Naive B cell (primary cell): ENCODE data around the gene SENP2. TPM values are rescaled to one million over a fixed set of nuclear protein-coding genes. Genes with fewer than 3 reads are reported as not detected.
"Not testable (repeated sequence)": the region's sequence is repeated elsewhere in the genome, so short reads cannot be mapped to it uniquely, and the experiment has no call there.

Source experiments
- ATAC-seq, 2 donors: fragments of 150-1000 bp; cut with Tn5 transposase; 2 replicates each; pipeline ENCODE4 v1.10.0; 2021; ENCODE audit warnings: low read depth in 2 of 2, mild to moderate bottlenecking in 2 of 2, moderate library complexity in 2 of 2
- DNase-seq: peaks from one replicate; pipeline ENCODE4 v3.0.0; 2022
- H3K27ac Mint-ChIP-seq, 6 donors: one replicate each; pipeline ENCODE4 v1.8.0; 2020 to 2022; ENCODE audit warnings: mild to moderate bottlenecking in 6 of 6, mixed read lengths in 6 of 6, moderate library complexity in 5 of 6, inconsistent platforms in 2 of 6
- H3K27me3 Mint-ChIP-seq, 3 donors: one replicate each; pipeline ENCODE4 v1.8.0; 2021 to 2022; ENCODE audit warnings: mixed read lengths in 3 of 3, mild to moderate bottlenecking in 1 of 3
- H3K36me3 Mint-ChIP-seq, 2 donors: one replicate each; pipeline ENCODE4 v1.8.0; 2020 to 2022; ENCODE audit warnings: mixed read lengths in 2 of 2, inconsistent platforms in 1 of 2, mild to moderate bottlenecking in 1 of 2
- H3K4me1 Mint-ChIP-seq, 3 donors: one replicate each; pipeline ENCODE4 v1.8.0; 2020 to 2022; ENCODE audit warnings: mixed read lengths in 3 of 3, inconsistent platforms in 1 of 3, mild to moderate bottlenecking in 1 of 3, moderate library complexity in 1 of 3
- H3K4me3 Mint-ChIP-seq, 8 donors: one replicate each; pipeline ENCODE4 v1.8.0; 2020 to 2022; ENCODE audit warnings: mild to moderate bottlenecking in 8 of 8, mixed read lengths in 8 of 8, moderate library complexity in 8 of 8, inconsistent platforms in 2 of 8
- H3K9me3 Mint-ChIP-seq, 7 donors: one replicate each; pipeline ENCODE4 v1.8.0; 2020 to 2022; ENCODE audit warnings: mixed read lengths in 7 of 7, mild to moderate bottlenecking in 5 of 7, inconsistent platforms in 2 of 7, moderate library complexity in 1 of 7
- polyA plus RNA-seq, 6 donors: library from polyadenylated mRNA; unstranded; fragments of 300-500 nt; fragmentation: Illumina TruSeq; gene quantifications; one replicate each; pipeline ENCODE4 v1.2.3, GENCODE V29; 2021; ENCODE audit warnings: low read depth in 6 of 6

The SENP2 gene
- polyA plus RNA-seq, 6 donors from 2014 or later: 19.7 to 36.7 (median 28.0) TPM

DNA sequence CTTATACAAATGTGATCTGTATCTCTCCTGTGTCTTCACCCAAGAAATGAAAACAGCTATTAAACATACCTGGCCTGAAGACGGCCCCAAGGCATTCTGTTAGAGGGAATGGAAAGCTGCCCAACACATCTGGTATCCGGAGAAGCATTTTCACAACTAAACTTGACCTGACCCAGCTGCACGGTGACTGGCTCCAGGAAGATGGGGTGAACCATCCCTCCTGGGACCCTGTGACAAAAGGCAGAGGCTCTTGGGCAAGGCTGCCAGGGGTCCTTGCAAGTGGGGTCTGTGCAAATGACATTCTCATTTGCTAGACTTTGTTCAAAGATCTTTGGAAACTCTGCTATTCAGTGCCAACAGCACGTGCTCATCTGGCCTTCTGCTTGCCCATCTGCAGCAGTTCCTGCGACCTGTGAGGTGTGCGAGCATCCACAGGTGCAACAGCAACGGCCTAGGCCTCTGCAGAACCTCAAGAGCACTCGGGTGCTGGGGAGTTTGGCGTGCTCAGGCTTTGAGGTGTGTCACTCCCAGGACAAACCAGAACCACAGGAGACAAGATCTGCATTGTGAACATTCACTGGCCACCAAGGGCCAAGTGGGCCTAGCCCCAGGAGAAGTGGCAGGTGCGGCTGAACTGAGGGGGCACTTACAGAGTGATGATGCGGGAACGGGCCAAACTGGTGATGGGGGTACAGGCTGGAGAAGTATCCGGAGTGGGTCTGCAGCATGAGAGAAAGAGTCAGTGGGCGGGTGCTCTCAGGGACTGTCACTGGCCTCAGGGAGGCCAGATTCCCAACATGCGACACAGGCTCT is 71.8 kb downstream of the SENP2 start:
- no peaks in the 10 kb centered on the region for H3K36me3 Mint-ChIP-seq
- H3K4me3 Mint-ChIP-seq: no peak overlapping the region
- DNase-seq: no peak
- no peak overlapping the region for H3K27ac Mint-ChIP-seq
- H3K27me3 Mint-ChIP-seq: peaks cover 0 to 4% (median 0%) of the 10 kb centered on the region in 3 donors
- H3K4me1 Mint-ChIP-seq: no peaks in the 10 kb centered on the region
- no peaks in the 10 kb centered on the region for H3K9me3 Mint-ChIP-seq
- no peak for ATAC-seq

DNA sequence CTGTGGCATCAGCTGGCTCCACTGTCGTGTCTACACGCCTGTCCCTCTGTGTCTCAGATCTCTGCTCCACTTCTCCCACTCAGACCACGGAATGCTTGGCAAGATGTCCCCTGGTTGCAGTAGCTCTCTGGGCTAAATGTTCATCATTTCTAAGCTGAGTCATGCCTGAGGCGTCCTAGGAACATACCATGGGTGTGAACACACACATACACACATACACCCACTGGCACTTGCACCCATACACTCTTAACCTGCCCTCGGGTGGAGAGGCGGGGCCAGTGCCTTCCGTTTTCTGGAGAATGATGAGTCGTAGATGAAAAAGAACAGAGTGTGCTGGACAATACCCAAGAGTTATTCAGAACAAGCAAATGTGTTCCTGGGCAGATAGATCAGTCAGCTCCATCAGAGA is 72.4 kb downstream of the SENP2 start:
- no peaks in the 10 kb centered on the region for H3K4me1 Mint-ChIP-seq
- peaks cover 0 to 5% (median 4%) of the 10 kb centered on the region in 3 donors for H3K27me3 Mint-ChIP-seq
- ATAC-seq (no peak), DNase-seq (no peak)
- no peaks in the 10 kb centered on the region for H3K9me3 Mint-ChIP-seq
- H3K36me3 Mint-ChIP-seq: no peaks in the 10 kb centered on the region
- H3K27ac Mint-ChIP-seq: no peak overlapping the region
- H3K4me3 Mint-ChIP-seq: no peak overlapping the region

DNA sequence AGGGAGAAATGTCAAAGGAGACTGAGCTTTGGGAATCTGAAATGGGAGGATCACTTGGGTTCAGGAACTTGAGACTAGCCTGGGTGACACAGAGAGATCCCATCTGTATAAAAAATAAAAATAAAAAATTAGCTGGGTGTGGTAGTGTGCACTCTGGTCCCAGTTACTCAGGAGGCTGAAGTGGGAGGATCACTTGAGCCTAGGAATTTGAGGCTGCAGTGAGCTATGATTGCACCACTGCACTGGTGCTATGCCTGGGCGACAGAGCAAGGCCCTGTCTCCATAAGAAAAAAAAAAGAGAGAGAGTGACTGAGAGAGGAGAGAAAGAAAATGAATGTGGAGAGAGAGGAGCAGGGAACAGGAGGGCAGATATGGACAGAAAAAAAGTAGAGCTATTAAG is 72.8 kb downstream of the SENP2 start:
- peaks cover 0 to 7% (median 4%) of the 10 kb centered on the region in 3 donors for H3K27me3 Mint-ChIP-seq
- no peaks in the 10 kb centered on the region for H3K9me3 Mint-ChIP-seq
- H3K36me3 Mint-ChIP-seq: no peaks in the 10 kb centered on the region
- DNase-seq (no peak), ATAC-seq (no peak)
- no peak overlapping the region for H3K4me3 Mint-ChIP-seq
- no peaks in the 10 kb centered on the region for H3K4me1 Mint-ChIP-seq
- H3K27ac Mint-ChIP-seq: peak overlapping the region in 1 of 6 donors; percentile 81

DNA sequence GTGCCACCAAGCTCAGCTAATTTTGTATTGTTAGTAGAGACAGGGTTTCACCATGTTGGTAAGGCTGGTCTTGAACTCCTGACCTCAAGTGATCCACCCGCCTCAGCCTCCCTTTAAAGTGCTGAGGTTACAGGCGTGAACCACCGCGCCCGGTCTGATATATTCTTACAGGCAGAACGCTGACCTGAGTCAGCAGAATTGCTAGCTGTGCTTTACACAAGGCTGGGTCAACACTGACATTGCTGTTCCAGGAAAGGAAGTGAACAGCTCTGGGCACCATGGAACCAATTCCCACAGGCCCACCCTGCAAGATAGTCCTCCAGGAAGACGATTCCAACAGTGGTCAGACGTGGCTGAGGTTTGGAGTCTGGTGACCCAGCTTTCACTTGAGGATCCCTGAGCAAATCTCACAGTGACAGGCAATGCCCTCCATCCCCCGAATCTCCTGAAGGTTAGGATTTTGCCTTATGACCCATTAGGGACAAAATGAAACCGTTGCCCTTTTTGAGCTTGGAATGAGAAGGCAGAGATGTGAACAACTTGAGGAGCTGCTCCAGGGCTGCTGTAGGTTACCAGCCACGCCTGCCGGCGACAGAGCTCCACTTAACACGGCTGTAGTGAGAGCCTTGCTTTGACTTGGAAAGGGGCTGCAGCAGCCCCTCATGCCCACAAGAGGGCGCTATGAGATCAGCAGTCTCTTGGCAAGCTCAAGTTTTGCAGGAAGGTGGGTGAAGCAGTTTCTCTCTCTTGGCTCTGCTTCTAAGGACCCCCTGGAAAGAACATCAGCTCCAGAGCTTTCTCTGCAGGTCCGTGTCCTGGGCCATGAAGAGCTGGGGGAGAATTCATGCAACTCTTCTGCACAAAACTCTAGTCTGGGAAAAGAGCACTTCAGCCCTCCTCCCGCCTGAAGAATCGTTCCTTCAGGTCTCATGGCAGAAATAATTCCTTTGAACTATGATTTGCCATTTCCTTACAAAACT is 74.1 kb downstream of the SENP2 start:
- no peak overlapping the region for H3K27ac Mint-ChIP-seq

DNA sequence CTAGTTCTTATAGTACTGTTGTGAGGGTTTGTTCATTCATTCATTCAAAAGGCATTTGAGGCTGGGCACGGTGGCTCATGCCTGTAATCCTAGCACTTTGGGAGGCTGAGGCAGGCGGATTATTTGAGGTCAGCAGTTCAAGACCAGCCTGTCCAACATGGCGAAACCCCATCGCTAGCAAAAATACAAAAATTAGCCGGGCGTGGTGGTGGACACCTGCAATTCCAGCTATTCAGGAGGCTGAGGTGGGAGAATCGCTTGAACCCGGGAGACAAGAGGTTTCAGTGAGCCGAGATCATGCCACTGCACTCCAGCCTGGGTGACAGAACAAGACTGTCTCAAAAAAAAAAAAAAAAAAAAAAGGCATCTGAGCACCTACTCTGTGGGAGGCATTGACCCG is 75.2 kb downstream of the SENP2 start:
- peaks cover 4 to 17% (median 6%) of the 10 kb centered on the region in 3 donors for H3K27me3 Mint-ChIP-seq
- not testable (repeated sequence) for H3K36me3 Mint-ChIP-seq, H3K9me3 Mint-ChIP-seq, H3K27ac Mint-ChIP-seq, ATAC-seq, H3K4me1 Mint-ChIP-seq, H3K4me3 Mint-ChIP-seq, DNase-seq

More for the DNA sequence above, 74.1 kb downstream of the SENP2 start:
- DNase-seq (peak; percentile 51), ATAC-seq (peak; percentile 61 to 76)
- H3K36me3 Mint-ChIP-seq: no peaks in the 10 kb centered on the region
- no peak overlapping the region for H3K4me3 Mint-ChIP-seq
- H3K27me3 Mint-ChIP-seq: peaks cover 4 to 17% (median 6%) of the 10 kb centered on the region in 3 donors
- H3K9me3 Mint-ChIP-seq: no peaks in the 10 kb centered on the region
- no peaks in the 10 kb centered on the region for H3K4me1 Mint-ChIP-seq

DNA sequence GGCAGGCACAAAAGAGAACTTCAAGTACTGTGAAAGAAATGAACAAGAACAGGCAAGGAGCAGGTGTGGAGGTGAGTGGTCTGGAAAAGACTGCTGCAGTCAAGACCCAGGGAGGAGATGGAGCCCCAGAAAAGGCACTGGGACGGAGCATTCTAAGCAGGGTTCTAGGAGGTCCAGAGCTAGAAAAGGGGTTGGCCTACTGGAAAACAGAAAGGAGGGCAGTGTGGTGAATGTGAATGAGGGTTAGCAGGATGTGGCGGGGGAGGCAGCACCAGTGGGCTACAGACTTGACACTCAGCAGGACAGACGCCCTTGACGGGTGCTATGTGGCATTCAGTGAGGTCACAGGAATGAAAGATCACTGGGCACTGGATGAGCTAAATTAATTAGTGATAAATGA is 75.7 kb downstream of the SENP2 start:
- peaks cover 4 to 17% (median 6%) of the 10 kb centered on the region in 3 donors for H3K27me3 Mint-ChIP-seq
- no peaks in the 10 kb centered on the region for H3K9me3 Mint-ChIP-seq
- DNase-seq (no peak), ATAC-seq (no peak)
- H3K4me3 Mint-ChIP-seq: no peak overlapping the region
- H3K4me1 Mint-ChIP-seq: no peaks in the 10 kb centered on the region
- H3K27ac Mint-ChIP-seq: no peak overlapping the region
- no peaks in the 10 kb centered on the region for H3K36me3 Mint-ChIP-seq

DNA sequence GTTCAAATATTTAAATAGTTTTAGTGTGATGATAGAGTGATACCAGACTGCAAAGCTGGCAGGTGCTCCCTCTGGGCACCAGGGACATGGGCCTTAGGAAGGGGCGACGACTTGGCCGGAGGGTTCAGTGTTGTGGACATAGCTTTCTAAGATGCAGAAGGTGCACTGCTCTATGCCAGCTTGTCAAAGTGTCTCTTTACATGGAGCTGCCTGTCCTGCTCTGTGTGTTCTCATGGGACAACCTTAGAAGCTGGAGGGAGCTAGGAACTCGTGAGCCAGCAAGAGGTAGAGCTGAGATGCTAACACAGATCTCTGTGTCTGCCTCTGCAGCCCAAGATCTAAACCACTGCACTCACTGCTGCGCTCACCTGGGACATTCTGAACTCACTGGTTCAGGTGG is 77.8 kb downstream of the SENP2 start:
- no peaks in the 10 kb centered on the region for H3K4me1 Mint-ChIP-seq
- DNase-seq (no peak), ATAC-seq (no peak)
- H3K27me3 Mint-ChIP-seq: peaks cover 4 to 17% (median 6%) of the 10 kb centered on the region in 3 donors
- no peak overlapping the region for H3K4me3 Mint-ChIP-seq
- H3K27ac Mint-ChIP-seq: no peak overlapping the region
- no peaks in the 10 kb centered on the region for H3K9me3 Mint-ChIP-seq
- H3K36me3 Mint-ChIP-seq: no peaks in the 10 kb centered on the region

DNA sequence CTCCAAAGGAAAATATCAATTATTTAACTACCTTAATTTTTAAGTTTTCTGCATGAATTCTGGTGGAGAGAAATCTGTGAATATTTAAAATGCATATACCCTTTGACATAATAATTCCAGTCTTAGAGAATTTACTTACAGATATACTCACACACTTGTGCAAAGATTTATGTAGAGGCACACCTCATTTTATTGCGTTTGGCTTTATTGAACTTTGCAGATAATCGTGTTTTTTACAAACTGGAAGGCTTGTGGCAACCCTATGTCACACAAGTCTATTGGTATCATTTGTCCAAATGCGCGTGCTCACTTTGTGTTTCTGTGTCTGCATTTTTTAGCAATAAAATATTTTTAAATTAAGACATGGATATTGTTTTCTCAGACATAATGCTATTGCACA is 81.5 kb downstream of the SENP2 start:
- DNase-seq (no peak), ATAC-seq (no peak)
- no peaks in the 10 kb centered on the region for H3K36me3 Mint-ChIP-seq
- H3K27me3 Mint-ChIP-seq: peaks cover 0 to 18% (median 6%) of the 10 kb centered on the region in 3 donors
- H3K27ac Mint-ChIP-seq: no peak overlapping the region
- no peaks in the 10 kb centered on the region for H3K9me3 Mint-ChIP-seq
- H3K4me1 Mint-ChIP-seq: no peaks in the 10 kb centered on the region
- H3K4me3 Mint-ChIP-seq: no peak overlapping the region

DNA sequence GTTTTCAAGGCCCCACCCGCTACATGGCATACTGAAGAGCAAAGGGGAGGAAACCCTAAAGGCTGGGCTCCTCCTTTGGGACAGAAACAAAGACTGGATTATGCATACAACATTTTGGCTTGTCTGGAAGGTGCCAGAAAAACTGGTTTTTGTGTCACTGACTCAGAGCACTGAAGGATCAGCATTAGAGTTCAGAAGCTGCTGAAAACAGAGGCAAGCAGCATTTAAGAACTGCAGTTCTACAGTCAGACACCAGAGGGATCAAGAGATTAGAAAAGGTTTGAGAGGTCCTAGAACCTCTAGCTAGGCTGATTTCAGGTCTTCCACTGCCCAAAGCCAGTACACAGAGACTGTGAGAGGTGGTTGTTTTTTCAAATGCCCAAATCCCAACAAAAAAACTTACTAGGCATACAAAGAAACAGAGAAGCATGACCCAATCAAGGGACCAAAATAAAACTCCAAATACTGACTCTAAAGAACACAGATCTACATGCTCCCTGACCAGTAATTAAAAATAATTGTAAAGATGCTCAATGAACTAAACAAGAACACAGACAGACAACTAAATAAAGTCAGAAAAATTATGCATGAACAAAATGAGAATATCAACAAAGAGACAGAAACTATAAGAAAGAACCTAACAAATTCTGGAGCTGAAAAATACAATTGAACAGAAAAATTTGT is 91.2 kb downstream of the SENP2 start:
- H3K4me1 Mint-ChIP-seq: no peaks in the 10 kb centered on the region
- H3K27ac Mint-ChIP-seq: no peak overlapping the region
- no peak for DNase-seq
- peaks cover 9 to 47% (median 26%) of the 10 kb centered on the region in 7 donors for H3K9me3 Mint-ChIP-seq
- H3K4me3 Mint-ChIP-seq: no peak overlapping the region
- ATAC-seq: no peak
- peaks cover 1 to 15% of the 10 kb centered on the region in 2 donors for H3K36me3 Mint-ChIP-seq
- H3K27me3 Mint-ChIP-seq: peaks cover 0 to 8% (median 0%) of the 10 kb centered on the region in 3 donors

DNA sequence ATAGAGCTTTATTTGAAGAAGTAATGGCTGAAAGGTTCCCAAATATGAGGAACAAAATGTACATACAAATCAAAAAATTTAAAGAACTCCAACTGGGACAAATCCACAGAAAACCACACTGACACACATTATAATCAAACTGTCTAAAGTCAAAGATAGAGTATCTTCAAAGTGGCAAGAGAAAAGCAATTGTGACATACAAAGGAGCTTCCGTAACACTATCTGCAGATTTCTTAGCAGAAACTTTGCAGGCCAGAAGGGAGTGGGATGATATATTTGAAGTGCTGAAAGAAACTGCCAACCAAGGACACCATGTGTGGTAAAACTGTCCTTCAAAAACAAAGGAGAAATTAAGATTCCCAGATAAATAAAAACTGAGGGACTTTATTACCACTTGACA is 91.9 kb downstream of the SENP2 start:
- no peak overlapping the region for H3K27ac Mint-ChIP-seq
- H3K36me3 Mint-ChIP-seq: peaks cover 3 to 15% of the 10 kb centered on the region in 2 donors
- no peaks in the 10 kb centered on the region for H3K4me1 Mint-ChIP-seq
- no peak overlapping the region for H3K4me3 Mint-ChIP-seq
- DNase-seq: no peak
- peaks cover 9 to 49% (median 26%) of the 10 kb centered on the region in 7 donors for H3K9me3 Mint-ChIP-seq
- no peak for ATAC-seq
- peaks cover 0 to 2% (median 0%) of the 10 kb centered on the region in 3 donors for H3K27me3 Mint-ChIP-seq

DNA sequence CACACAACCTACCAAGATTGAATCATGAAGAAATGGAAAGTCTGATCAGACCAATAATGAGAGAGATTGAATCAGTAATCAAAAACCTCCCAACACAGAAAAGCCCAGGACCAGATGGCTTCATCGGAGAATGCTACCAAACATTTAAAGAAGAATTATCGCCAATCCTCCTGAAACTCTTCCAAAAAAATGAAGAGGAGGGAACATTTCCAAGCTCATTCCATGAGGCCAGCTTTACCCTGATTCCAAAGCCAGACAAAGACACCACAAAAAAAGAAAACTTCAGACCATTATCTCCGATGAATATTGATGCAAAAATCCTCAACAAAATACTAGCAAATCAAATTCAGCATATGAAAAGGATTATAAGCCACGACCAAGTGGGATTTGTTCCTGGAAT is 94.1 kb downstream of the SENP2 start:
- no peak for DNase-seq
- no peaks in the 10 kb centered on the region for H3K27me3 Mint-ChIP-seq
- no peaks in the 10 kb centered on the region for H3K4me1 Mint-ChIP-seq
- no peak for ATAC-seq
- H3K36me3 Mint-ChIP-seq: peaks cover 3 to 15% of the 10 kb centered on the region in 2 donors
- no peak overlapping the region for H3K4me3 Mint-ChIP-seq
- peaks cover 9 to 49% (median 26%) of the 10 kb centered on the region in 7 donors for H3K9me3 Mint-ChIP-seq
- no peak overlapping the region for H3K27ac Mint-ChIP-seq
